ENCODE measurements around the gene OR10A6. TPM values are rescaled to one million over a fixed set of nuclear protein-coding genes. Genes with fewer than 3 reads are reported as not detected.

The OR10A6 gene
- polyA plus RNA-seq, 1 donor from 2014 or later, result not detected

- TF ChIP-seq MXI1 (conservative IDR thresholded peaks at IDR 0.05; ENCODE audit: poor library complexity, severe bottlenecking) (no peak), REST (IDR thresholded peaks at IDR 0.05; ENCODE audit: borderline replicate concordance) (no peak), SMC3 (conservative IDR thresholded peaks at IDR 0.05; ENCODE audit: poor library complexity) (no peak)
- no peaks in the 10 kb centered on the region for H3K36me3 ChIP-seq (ENCODE audit: insufficient read depth, low read length)
- H4K20me1 ChIP-seq (ENCODE audit: insufficient read depth), result no peaks in the 10 kb centered on the region
- no peak within 1 kb of the TSS for H2AFZ ChIP-seq (ENCODE audit: low read depth, low read length)
- no peak within 1 kb of the TSS for H3K27ac ChIP-seq (ENCODE audit: low read length)
- no peak within 1 kb of the TSS for H3K4me3 ChIP-seq (ENCODE audit: low read length)
- H3K9ac ChIP-seq (ENCODE audit: low read length), result no peak within 1 kb of the TSS
- no peaks in the 10 kb centered on the region for H3K79me2 ChIP-seq (replicated peaks; ENCODE audit: insufficient read depth, low read length)
- H3K9me2 ChIP-seq (ENCODE audit: insufficient read depth, low read length), result no peaks in the 10 kb centered on the region
- no peaks in the 10 kb centered on the region for H3F3A ChIP-seq (ENCODE audit: insufficient read depth, low read length, poor library complexity, severe bottlenecking)
- peaks cover 5% of the 10 kb centered on the region for H3K9me3 ChIP-seq (ENCODE audit: low read length)
- H3K4me2 ChIP-seq (ENCODE audit: low read length), result no peak within 1 kb of the TSS
- H3K27me3 ChIP-seq (ENCODE audit: insufficient read depth, low read depth, low read length), result no peaks in the 10 kb centered on the region
These were observed 10.5 kb upstream of the OR10A6 start, which contains the start of gene OR10A3 for GRCh38 chr11:7941608-7942007. TSS of gene OR10A3 (minus strand) at chr11:7941708. CDS start at chr11:7939520, 2,188 bp downstream.

- no peak overlapping the region for H3K4me3 ChIP-seq (ENCODE audit: low read length)
- H3K79me2 ChIP-seq (replicated peaks; ENCODE audit: insufficient read depth, low read length), result no peaks in the 10 kb centered on the region
- peaks cover 5% of the 10 kb centered on the region for H3K9me3 ChIP-seq (ENCODE audit: low read length)
- TF ChIP-seq MXI1 (conservative IDR thresholded peaks at IDR 0.05; ENCODE audit: poor library complexity, severe bottlenecking) (no peak), POLR2AphosphoS5 (IDR thresholded peaks at IDR 0.05) (no peak), TAF1 (IDR thresholded peaks at IDR 0.05; ENCODE audit: low read depth) (no peak), REST (IDR thresholded peaks at IDR 0.05; ENCODE audit: borderline replicate concordance) (no peak), EZH2 (IDR thresholded peaks at IDR 0.05; ENCODE audit: borderline replicate concordance, insufficient read depth, low read length, poor library complexity, severe bottlenecking) (no peak)
- TF ChIP-seq, protein P1, sequence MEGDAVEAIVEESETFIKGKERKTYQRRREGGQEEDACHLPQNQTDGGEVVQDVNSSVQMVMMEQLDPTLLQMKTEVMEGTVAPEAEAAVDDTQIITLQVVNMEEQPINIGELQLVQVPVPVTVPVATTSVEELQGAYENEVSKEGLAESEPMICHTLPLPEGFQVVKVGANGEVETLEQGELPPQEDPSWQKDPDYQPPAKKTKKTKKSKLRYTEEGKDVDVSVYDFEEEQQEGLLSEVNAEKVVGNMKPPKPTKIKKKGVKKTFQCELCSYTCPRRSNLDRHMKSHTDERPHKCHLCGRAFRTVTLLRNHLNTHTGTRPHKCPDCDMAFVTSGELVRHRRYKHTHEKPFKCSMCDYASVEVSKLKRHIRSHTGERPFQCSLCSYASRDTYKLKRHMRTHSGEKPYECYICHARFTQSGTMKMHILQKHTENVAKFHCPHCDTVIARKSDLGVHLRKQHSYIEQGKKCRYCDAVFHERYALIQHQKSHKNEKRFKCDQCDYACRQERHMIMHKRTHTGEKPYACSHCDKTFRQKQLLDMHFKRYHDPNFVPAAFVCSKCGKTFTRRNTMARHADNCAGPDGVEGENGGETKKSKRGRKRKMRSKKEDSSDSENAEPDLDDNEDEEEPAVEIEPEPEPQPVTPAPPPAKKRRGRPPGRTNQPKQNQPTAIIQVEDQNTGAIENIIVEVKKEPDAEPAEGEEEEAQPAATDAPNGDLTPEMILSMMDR (IDR thresholded peaks at IDR 0.05; ENCODE audit: poor library complexity, severe bottlenecking), result no peak
- H3F3A ChIP-seq (ENCODE audit: insufficient read depth, low read length, poor library complexity, severe bottlenecking), result no peaks in the 10 kb centered on the region
- H3K9me2 ChIP-seq (ENCODE audit: insufficient read depth, low read length), result no peaks in the 10 kb centered on the region
- no peaks in the 10 kb centered on the region for H3K36me3 ChIP-seq (ENCODE audit: insufficient read depth, low read length)
- H3K4me2 ChIP-seq (ENCODE audit: low read length), result no peak overlapping the region
- no peak overlapping the region for H3K27ac ChIP-seq (ENCODE audit: low read length)
- no peak overlapping the region for H2AFZ ChIP-seq (ENCODE audit: low read depth, low read length)
- no peaks in the 10 kb centered on the region for H4K20me1 ChIP-seq (ENCODE audit: insufficient read depth)
- H3K9ac ChIP-seq (ENCODE audit: low read length), result no peak overlapping the region
- no peaks in the 10 kb centered on the region for H3K27me3 ChIP-seq (ENCODE audit: insufficient read depth, low read depth, low read length)
These were observed 10.1 kb upstream of the OR10A6 start for GRCh38 chr11:7941146-7941545.

Data from neural cell (in vitro differentiated cells).